ENCODE results near the gene ACTR3C. TPM values are rescaled to one million over a fixed set of nuclear protein-coding genes. Genes with fewer than 3 reads are reported as not detected.

Gene ACTR3C
- total and polyA plus RNA-seq, 2 of the 13 experiments (the other 11 are each of a cell fraction or from before 2014, with no cell fraction given): 3.8 to 7.5 TPM

DNA sequence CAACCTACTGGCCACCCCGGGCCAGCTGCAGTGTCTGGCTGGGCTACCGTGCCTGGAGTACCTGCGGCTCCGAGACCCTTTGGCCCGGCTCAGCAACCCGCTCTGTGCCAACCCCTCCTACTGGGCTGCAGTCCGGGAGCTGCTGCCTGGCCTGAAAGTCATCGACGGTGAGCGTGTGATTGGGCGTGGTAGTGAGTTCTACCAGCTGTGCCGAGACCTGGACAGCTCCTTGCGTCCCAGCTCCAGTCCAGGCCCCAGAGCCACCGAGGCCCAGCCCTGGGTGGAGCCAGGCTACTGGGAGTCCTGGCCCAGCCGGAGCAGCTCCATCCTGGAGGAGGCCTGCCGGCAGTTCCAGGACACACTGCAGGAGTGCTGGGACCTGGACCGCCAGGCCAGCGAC is 13.8 kb upstream of the ACTR3C start (continued):
- TF ChIP-seq AGO2 (optimal IDR thresholded peaks at IDR 0.05; ENCODE audit: low read depth, low read length): peak; percentile 95
- TF ChIP-seq, protein P1, sequence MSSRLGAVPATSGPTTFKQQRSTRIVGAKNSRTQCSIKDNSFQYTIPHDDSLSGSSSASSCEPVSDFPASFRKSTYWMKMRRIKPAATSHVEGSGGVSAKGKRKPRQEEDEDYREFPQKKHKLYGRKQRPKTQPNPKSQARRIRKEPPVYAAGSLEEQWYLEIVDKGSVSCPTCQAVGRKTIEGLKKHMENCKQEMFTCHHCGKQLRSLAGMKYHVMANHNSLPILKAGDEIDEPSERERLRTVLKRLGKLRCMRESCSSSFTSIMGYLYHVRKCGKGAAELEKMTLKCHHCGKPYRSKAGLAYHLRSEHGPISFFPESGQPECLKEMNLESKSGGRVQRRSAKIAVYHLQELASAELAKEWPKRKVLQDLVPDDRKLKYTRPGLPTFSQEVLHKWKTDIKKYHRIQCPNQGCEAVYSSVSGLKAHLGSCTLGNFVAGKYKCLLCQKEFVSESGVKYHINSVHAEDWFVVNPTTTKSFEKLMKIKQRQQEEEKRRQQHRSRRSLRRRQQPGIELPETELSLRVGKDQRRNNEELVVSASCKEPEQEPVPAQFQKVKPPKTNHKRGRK (CRISPR knock-in tag; IDR thresholded peaks at IDR 0.05): no peak
- TF ChIP-seq, protein P2, sequence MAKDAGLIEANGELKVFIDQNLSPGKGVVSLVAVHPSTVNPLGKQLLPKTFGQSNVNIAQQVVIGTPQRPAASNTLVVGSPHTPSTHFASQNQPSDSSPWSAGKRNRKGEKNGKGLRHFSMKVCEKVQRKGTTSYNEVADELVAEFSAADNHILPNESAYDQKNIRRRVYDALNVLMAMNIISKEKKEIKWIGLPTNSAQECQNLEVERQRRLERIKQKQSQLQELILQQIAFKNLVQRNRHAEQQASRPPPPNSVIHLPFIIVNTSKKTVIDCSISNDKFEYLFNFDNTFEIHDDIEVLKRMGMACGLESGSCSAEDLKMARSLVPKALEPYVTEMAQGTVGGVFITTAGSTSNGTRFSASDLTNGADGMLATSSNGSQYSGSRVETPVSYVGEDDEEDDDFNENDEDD (CRISPR knock-in tag; IDR thresholded peaks at IDR 0.05; ENCODE audit: borderline replicate concordance): no peak

DNA sequence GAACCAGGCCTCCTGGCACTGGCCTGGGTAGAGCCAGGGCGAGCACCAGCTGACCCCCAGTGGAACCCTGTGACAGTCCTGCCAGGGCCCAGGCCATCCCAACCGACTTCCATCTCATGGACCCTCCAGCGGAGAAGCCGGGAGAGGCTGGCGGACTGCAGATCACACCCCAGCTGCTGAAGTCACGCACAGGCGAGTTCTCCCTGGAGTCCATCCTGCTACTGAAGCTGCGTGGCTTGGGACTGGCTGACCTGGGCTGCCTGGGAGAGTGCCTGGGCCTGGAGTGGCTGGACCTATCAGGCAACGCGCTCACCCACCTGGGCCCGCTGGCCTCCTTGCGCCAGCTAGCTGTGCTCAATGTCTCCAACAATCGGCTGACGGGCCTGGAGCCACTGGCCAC is 13.4 kb upstream of the ACTR3C start:
- ATAC-seq (no peak), FAIRE-seq (no peak), DNase-seq (ENCODE audit: low spot score) (no peak)
- ChIA-PET POLR2A (interaction anchor here (1.0 to 2.4 kb wide), 4 partner anchors 12 to 41 kb away, joined by 3 to 9 read pairs (median 5); partner anchors contain the start of genes ACTR3C, LRRC61 and REPIN1), CTCF (ENCODE audit: low intra/inter-chr PET ratio, low total read pairs) (no interaction called here)
- TF ChIP-seq GZF1 (CRISPR knock-in tag; IDR thresholded peaks at IDR 0.05) (no peak), ZBTB38 (CRISPR knock-in tag; IDR thresholded peaks at IDR 0.05) (0 out of 2 replicates have a peak, but pooled peaks have one; percentile 16)
- Histone ChIP-seq H3K27ac (ENCODE audit: extremely low read length, insufficient read depth, low read length) (no peak overlapping the region), H3K9ac (ENCODE audit: insufficient read depth, low read depth, low read length) (no peak overlapping the region), H3K4me1 (ENCODE audit: insufficient read depth, low read length) (peaks cover 18% of the 10 kb centered on the region), H3K4me2 (ENCODE audit: low read depth, low read length) (no peak overlapping the region), H3K9me3 (ENCODE audit: low read length) (no peaks in the 10 kb centered on the region), H4K20me1 (ENCODE audit: insufficient read depth, low read length) (peaks cover 2% of the 10 kb centered on the region; the same call in 1 of the 2 replicates), H3K36me3 (replicated peaks in 1 of 2; ENCODE audit: control insufficient read depth in 1 of 2, insufficient read depth in 2 of 2, low read length in 2 of 2) (peaks cover 8 to 12% of the 10 kb centered on the region in 2 experiments; a peak in 3 of 5 replicates), H2AFZ (ENCODE audit: low read length) (no peak overlapping the region), H3K4me3 (replicated peaks in 1 of 3; ENCODE audit: insufficient read depth in 1 of 3, low read depth in 2 of 3, low read length in 3 of 3) (no peak overlapping the region), H3K79me2 (ENCODE audit: insufficient read depth, low read length) (peaks cover 3% of the 10 kb centered on the region), H3K27me3 (ENCODE audit: control insufficient read depth in 1 of 2, insufficient read depth in 2 of 2, low read length in 2 of 2) (no peaks in the 10 kb centered on the region)
- WGBS (ENCODE audit: low lambda C conversion rate): no CpG with 5 or more reads among the region's 14 CpGs
- in situ Hi-C loops (cut with HindIII; ENCODE audit: extremely low pct_ligation_motif_present, low pct_unique_long_range_greater_than_20kb) (no loop called here), intact Hi-C loops (cut with micrococcal nuclease; ENCODE audit: unreplicated experiment) (no loop called here)
- BruUV-seq (replicated peaks): no TSS peak

All from HepG2 (cell line).